GM18519 (cell line): ENCODE data around the gene AKAP6.

Experiments
- ATAC-seq: cut with Tn5 transposase; IDR thresholded peaks from one replicate; pipeline ENCODE4 v1.9.1; 2021; ENCODE audit warnings: mild to moderate bottlenecking, moderate library complexity; ENCODE audit not compliant: unreplicated experiment, low FRiP score

Gene AKAP6

DNA sequence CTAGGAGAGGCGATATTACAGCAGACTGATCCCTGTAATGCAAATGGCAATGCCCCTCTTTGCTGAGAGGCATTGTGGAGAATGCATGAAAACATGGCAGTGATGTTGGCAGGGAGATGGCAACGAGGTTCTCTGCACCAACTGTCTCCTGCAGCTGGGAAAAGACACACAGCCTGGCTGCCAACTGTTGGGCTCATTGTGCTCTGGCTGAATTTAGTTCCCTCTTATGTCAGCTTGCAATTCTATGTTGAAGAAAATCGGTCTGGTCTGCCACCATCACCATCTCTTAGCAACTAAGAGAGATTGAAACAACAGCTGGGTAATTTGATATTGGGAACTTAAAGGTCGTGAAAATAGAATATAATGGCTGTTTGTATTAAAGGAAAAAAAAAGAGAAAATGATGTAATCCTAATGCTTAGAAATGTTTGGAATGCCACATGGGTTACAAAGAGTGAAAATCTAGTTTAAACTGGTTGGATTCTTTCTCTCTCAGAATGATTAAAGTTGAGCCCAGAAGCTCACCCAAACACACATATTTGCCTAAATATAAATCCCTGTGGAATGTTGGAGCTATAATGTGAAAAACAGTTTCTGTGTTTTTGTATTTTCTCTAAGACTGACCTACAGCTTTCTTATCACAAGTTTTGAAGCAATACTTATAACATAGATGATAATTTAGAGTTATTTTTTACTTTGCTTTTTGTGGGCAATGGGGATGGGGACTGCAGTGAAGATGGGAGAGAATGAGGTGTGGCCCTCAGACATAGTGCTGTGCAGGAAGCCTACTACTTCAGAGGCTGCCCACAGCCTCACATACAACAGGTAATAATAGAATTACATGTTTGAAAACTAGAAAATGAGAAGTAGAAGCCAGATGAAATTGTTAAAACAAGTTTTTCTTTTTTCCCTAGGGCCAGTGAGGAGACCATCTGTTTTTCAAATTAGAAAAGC, 143.7 kb downstream of the AKAP6 start:
- no peak for ATAC-seq

DNA sequence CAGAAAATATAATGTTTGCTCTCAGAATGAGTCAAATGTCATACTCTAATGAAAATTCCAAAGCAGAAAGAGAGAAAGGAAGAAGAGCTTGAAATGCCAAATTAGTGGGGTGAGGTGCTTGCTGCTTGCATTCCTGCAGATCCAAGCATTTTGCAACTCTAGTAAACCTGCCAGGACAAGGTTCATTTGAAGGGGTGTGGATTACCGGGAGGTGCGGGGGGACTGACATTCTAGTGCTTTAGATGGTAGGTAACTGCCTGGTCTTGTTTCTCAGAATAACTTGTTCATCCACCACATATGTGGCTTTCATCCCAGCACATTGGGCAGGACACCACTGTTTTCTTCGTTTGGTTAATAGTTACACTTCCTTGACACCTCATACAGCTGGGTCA, 144.4 kb downstream of the AKAP6 start:
- no peak for ATAC-seq

DNA sequence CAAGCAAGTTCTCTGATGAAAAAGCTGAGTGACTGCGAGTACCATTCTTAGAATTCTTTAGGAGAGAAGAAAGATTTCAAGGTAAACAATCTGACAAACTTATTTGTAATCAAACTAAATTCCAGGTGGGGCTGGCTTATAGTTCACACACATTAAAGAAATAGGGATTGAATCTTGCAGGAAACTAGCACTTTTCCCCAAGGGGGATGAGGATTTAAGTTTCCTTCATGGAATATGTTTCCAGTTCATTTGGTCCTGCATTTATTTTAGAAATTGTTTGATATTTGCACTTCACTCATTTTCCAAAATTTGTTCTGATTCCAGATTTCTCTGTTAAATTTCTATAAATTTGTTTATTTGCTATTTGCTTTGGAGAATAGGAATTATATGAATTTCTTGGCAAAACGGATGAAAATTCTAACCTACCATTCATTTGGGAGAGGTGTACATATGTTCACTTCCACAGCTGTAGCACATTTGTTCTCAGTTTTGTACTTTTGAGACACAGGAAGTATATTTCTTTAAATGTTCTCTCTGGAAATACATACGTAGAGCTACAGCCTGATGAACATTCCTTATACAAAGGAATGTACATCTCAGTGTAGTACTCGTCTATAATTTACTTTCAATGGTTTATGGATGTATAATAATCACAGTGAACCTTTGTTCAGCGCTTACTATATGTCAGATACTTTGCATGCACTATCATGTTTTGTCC, 145.5 kb downstream of the AKAP6 start:
- ATAC-seq: no peak

DNA sequence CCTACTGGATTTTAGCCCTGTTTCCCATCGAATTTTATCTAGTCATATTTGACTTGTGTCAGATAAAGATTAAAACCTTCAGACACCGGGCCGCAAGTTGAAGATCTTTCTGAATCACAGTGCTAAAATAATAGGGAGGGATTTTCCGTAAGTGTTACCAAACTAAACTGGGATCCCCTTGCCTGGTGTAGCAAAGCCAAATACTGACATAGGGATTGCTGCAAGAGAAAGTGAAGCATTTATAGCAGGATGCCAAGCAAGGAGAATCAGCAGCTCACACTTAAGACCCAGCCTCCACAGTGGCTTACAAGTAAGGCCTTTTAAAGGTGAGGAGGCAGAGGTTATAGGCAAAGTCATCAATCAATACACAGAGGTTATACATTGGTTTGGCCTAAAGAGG, 147.4 kb downstream of the AKAP6 start:
- ATAC-seq: no peak

DNA sequence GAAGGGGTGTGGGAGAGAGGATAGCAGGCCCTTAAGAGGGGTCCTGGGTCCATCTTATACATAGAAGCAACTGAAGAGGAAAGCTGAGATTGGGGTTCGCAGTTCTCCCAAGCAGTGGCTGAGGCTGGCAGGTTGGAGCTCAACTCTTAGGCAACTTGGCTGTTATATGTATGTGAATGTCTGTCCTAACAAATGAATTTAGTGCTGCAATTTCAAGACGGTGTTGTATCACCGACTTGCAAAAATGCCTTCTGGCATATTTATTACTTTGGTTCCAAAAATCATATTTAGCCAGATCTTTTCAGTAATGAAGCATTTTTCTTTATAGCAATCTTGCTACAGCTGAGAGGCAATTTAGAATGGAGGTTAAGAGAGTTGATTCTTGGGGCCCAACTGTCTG, 148.3 kb downstream of the AKAP6 start:
- no peak for ATAC-seq

DNA sequence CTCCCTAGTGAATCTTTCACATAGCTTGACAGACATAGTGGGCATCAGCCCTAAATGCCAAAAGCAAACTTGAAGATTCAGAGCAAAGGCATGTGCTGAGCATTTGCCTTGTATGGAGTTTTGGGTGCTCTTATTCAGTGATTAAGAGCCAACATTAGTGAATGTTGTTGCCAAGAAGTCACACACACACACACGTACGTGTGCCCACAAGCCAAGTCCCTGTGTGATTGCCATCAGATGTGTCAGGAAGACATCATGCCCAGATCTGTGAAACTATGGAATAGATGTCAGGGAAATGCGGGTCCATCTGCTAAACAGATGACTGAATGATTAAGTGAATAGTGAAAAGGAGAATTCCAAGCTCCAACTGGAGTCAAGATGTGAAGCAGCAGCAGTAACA, 149.0 kb downstream of the AKAP6 start:
- no peak for ATAC-seq

DNA sequence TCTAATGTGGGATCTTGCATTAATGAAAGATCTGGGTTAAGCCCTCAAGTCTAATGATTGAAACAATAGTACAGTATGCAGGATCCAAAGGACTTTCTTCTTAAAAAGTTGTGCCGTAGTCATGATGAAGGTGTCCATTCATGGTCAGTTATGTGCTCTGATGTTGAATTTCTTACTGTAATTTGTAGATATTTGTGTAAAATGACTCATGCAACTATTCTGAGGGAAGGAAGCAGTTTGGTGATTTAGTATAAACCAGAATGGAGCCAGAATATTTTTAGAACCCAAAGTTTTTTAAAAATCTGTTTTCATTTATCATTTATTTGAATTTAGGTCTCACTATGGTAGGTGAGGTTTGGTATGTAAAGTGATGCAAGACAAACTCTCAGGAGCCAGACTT, 151.2 kb downstream of the AKAP6 start:
- no peak for ATAC-seq

DNA sequence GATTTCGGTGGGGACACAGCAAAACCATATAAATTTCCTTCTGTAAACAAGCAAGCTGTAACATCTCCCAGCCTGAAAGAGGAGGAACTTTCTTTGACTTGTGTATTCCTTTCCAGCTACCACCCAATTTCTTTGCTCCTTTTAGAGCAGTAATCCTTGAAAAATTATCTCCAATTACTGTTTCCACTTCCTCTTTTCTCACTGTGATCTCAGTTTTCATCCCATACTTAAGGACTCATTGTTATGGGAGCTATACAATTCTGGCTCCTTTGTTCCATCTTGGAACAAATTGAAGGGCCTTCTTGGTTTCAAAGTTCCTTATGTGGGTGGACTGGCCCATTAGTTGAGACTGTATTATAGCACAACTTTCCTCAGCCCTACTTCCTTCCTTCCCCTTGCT, 152.6 kb downstream of the AKAP6 start:
- no peak for ATAC-seq

DNA sequence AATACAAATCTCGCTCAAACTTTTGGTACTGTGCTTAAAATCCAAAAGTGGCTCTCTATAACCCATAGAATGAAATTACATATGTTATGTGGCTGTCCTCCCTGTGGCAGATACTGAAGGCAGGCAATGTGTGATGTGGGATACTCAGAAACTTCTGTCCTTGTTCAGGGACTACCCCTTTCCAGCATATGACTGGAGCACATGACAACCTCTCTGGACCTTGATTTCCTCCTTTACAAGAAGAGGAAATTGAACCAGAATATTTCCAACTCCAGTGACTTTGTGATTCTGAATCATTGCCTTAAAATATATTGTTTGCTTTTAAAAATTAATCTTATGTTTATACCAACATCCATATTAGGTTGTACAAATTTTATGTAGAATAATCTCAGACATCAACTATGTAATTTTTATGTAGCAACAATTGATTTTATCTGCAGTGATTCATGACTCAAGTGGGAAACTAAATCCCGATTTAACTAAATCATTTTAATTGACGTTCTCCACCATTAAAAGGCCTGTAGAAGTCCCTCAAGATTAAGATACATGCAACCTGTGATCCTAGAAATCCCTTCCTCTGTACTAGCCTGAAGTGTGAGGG, 162.4 kb downstream of the AKAP6 start:
- ATAC-seq: no peak

DNA sequence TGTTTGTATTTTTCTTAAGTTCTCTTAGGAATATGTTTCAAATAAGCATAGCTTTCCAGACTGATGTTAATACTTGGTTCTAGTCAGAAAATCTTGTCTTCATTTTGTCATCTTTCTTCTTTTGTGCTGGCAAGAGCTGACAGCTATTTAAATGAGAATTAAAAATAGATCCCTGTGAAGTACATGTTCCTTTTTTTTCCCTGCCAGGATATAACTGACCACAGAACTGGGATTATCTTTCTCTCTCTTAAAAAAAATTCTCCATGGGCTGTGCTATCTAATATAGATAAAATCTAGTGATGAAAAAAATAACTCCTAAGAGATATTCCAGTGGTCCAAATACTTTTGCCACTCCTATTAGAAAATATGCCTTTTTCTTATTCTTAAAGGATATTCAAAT, 163.4 kb downstream of the AKAP6 start:
- no peak for ATAC-seq

DNA sequence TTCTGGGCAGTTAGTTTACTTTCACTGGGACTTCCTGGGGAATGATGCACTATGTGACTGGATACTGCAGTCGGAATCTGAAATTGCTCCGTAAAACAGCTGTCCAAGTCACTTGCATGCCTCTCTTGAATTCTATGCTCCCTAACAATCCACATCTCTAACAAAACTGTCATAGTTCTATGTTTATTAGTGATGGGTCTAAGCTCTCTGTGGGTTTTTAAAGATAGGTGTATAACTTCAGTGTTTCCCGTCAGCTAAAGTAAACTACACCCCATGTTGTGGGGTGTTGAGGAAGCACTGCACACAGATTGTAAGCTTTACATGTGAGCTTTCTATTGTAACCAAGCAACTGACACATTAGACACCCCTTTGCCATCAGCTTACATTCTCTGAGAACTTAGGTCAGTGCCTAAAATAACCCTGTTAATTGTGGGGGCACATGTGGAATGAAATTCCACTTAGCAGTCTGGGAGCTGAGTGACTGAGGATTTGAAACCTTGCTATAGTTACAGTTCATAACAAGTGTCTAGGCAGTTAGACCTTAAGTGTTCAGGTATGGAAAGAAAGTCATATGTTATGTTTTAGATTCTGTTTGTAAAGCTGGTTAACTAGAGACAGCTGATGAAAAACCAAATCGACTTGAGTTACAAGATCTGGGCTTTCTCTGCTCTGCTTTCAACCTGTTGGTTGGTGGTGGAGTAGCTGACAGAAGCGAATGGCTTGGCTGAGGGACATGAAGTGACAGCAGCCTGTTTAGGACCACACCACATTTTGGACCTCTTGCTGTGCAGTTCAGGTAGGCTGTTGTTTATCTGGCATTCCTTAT, 165.7 kb downstream of the AKAP6 start:
- ATAC-seq: no peak

DNA sequence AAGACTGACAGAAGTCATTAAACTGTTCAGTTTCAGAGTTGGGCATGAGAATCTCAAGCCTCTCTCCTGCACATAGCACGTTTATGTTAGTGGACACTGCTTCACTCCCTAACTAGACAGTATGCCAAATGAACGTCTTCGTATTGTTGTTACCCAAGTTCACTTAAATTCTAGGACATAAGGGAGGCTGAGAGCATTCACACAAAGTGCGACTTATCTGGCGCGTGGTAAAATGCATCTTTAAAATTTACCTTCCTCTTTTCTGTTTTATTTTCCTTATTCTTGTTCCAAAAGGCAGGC, 166.3 kb downstream of the AKAP6 start:
- ATAC-seq: no peak

DNA sequence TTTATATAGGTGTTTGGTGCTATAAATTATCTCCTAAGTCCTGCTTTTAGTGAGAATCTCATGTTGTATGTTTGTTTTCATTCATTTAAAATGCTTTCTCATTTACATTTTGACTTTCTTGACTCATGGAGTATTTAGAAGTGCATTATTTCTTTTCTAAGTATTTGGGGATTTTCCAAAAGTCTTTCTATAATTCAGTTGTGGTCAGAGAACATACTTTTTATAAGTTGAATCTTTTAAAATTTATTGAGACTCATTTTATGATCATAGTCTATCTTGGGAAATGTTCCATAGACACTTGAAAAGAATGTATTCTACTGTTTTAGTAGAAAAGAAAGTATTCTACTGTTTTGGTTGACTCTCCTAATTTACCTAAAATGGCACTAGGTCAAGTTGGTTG, 168.2 kb downstream of the AKAP6 start:
- no peak for ATAC-seq

DNA sequence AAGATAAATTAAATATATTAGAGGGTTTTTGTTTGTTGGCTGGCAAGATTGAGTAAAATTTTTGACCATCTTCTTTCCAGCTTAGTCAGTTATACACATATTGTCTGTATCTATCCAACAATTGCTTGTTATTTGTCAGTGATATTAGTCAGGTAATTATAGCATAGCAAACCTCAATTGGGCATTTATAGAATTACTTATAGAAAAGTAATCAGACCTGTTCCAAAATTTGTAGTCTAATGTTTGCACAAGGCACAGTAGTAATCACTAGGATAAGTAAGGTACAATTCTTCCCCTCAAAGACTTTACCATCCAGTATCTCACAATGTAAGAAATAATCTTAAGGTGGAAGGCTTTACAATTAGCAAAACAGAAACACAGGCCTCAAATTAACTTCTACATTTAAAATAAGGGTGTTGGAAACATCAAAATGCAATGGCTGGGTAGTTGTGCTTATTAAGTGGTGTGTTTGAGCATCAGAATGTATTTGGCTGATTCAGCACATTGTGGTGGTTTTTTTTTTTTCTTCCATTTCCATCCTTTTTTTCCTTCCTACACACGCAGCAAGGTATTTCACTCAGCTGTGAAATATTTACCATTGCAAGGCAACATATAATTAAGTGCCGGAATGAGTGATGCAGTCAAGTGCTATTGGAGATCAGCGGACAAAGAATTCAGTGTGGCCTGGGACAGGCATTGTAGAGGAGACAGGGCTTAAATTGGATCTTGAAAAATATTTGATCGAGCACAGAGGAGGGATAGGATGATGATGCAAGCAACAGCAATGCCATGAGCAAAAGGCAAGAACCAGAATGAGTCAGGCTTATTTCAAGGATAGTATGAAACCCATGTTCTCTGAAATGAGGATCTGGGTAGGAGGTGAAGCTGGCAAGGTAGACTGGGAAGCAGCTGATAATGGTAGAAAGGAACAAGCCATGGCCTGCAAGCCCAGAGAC, 178.2 kb downstream of the AKAP6 start:
- ATAC-seq: no peak

DNA sequence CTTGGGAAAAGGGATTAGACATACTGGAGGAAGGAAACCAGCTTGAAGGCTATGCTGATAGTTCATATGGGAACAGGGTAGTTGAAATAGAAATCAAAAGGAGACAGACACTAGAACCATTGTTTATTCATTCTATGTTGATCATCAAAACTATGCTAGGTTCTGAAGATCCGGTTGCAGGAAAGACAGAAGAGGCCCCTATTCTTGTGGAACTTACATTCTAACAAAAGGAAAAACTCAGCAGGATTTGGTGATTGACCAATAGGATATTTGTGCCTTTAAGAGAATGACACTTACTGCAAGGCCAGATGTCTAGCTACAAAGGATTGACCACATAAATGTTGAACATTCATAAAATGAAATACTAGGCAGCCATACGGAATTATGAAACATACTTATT, 179.2 kb downstream of the AKAP6 start:
- no peak for ATAC-seq

DNA sequence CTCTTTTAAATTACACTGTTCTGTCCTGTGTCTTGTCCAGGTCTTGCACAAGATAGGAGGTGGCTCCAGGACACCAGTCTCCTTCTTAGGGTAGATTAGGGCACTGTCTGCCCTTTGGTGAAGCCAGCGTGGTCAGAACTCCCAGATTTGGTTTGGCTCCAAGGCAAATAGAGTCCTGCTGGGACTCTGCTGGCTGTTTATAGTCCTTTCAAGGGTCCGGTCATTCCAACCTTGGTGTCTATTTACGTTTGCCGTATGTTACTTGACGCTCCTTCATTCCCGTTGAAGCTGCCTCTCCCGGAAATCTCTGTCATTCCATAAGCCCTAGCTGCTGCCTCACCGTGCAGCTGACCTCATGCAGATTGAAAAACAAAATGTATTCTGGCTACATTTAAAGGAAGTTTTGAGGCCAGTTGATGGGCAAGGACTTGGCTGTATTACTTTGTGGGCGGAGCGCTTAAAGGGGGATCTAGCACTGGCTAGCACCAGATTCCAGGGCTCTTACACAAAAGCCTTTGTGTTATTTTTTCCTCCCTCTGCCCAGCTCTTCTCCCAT, 180.6 kb downstream of the AKAP6 start:
- ATAC-seq: no peak

DNA sequence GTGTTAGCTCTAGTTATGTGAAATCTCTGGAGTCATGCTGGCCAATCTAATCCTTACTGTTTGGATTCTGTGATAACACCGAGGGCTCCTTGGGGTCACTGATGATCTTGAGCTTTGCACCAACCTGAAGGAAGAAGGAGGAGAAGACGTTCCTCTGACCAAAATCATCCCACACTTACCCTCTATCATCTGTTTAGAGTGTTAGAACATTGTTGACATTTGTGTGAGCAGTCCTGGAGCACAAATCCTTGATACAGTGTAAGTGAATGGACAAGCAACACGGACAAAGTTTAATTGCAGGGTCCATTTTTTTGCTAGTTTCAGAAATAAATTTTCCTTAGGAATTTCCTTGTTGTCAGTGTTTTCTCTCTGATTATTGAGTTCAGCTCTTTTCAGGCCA, 181.7 kb downstream of the AKAP6 start:
- no peak for ATAC-seq

DNA sequence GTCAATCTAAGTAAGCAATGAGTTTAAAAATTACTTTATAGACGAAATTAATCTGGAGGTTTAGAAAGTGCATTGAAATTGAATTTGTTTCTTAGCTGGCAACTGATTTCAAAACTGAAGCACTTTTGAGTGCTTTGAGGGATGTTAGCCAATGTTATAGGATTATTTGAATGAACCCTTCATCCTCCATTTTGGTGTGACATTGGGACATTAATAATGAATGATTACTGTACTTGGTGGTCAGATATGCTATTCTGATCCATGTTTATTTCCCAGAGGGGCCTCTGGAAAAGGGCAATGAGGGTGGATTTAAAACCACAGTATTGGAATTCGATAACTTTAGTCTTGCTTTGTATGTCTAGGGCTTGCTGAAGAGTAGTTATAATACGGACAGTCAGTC, 183.2 kb downstream of the AKAP6 start:
- ATAC-seq: no peak

DNA sequence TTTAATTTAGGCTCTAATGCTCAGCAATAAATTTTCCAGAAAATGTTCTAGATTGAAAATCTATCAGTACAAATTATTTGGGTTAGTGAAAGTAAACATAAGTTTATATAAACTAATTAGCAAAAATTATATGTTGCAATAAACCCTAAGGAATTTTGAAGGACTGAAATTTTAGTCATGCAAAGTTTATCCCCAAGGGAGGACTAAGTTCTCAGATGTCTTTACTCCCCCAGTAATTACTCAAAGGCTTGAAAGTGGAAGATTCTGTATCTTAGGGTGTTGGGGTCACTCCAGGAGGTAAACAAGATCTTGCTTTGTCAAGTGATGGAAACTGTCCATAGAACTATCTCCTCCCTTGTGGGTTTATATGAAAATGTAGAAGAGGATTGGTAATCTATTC, 183.7 kb downstream of the AKAP6 start:
- ATAC-seq: no peak
